GM18951 (cell line): Measurements from ENCODE around the gene CELSR1.

Source experiments
- POLR2A ChIP-seq: IDR thresholded peaks from 4 replicates; pipeline ENCODE4 v1.6.1; 2011; ENCODE audit warnings: mild to moderate bottlenecking; ENCODE audit not compliant: insufficient read length, insufficient read depth; ENCODE audit errors: extremely low read depth
- in situ Hi-C: fragments of 300-500 bp; cut with MboI; formaldehyde crosslinking; loops from one replicate; pipeline ENCODE4 v1.12.0; 2022; ENCODE audit warnings: low sequenced_read_pairs, mixed read lengths, inconsistent platforms; ENCODE audit not compliant: unreplicated experiment

The CELSR1 gene

DNA sequence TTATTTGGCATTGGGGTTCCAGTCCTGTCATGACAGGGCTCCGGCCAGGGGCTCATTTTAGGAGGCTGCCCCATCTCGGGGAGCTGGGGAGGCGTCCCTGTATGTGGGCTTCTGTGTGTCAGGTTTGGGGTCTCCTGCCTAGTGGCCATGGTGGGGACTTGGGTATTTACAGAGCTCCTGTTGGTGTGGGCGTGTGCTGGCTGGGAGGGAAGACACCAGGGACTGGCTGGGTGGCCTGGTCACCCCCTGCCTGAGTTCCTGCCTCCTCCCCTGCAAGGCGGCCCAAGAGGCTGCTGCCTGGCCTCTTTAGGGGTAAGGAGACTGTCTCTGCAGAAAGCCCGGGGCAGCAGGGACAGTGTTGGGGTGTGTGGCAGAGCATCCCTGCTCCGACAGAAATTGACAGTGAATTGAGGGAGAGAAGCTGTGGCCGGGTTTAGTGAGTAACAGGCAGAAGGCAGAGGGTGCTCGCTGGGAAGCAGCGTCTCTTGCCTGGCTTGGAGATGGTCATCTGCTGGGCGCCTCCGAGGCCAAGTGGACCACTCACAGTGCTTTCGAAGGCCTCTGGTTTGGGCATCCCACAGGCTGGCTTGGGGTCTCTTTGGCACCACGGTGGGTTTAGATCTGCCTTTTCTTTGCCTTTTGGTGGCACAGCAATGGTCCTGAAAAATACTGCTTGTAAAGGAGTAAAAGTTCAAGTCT lies 42.5 kb upstream of the CELSR1 start:
- TF ChIP-seq POLR2A: no peak
- in situ Hi-C loops: no loop called here

DNA sequence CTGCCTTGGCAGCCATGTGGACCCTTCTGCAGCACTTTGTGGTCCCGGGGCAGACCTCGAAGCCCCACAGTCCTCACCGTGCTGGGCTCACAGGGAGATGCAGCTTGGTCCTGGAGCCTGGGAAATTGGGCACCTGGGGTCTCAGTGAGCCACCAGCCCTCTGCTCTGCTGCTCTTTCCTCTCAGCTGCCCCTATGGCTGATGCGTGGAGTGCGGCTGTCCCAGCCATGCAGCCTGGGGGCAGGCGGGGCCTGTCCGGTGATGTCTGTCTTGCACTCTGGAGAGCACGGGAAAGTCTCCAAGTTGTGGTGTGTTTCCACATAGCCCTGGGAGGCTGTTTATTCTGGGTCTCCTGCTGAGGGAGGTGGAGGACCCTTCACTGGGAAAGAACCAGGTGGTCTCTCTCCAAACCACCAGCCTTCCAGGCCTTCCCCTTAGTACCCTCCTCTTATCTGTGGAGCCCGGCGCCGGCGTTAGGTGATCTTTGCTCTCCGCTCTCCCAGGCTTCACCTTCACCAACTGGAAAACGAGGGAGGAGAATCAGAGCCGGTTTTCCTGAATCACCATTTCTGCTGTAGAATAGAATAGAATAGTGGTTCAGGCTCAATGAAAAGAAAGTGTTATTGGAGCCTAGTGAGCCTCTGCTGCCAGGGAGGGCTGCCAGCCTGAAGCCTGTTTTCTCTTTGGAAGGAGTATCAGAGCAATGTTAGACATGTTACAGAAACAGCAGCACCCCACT lies 41.6 kb upstream of the CELSR1 start:
- no peak for TF ChIP-seq POLR2A
- in situ Hi-C loops: no loop called here

DNA sequence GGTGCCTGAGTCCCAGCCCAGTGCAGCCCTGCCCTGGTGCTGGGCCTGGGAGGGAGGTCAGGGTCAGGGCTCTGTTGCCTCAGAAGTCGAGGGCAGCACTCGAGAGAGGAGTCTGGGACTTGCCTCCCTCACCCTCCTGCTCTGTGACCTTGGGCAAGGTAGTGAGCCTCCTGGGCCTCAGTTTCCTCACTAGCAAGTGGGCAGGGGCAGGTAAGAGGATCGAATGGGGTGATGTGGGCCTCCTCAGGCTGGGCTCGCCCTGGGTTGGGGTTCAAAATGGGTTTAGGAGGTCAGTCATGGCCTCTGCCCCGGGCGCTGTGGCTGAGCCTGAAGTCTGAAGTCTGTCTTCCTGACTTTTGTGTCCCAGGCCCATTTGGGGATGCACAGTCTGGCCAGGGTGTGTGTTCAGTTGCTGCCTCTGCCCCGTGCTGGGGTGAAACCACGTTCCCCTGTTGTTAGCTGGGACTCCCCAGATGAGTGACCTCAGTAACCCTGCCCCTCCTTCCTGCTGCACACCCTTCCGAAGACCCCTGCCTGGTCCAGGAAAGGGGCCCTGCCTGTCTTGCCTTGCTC lies 40.9 kb upstream of the CELSR1 start:
- TF ChIP-seq POLR2A: no peak
- in situ Hi-C loops: no loop called here

DNA sequence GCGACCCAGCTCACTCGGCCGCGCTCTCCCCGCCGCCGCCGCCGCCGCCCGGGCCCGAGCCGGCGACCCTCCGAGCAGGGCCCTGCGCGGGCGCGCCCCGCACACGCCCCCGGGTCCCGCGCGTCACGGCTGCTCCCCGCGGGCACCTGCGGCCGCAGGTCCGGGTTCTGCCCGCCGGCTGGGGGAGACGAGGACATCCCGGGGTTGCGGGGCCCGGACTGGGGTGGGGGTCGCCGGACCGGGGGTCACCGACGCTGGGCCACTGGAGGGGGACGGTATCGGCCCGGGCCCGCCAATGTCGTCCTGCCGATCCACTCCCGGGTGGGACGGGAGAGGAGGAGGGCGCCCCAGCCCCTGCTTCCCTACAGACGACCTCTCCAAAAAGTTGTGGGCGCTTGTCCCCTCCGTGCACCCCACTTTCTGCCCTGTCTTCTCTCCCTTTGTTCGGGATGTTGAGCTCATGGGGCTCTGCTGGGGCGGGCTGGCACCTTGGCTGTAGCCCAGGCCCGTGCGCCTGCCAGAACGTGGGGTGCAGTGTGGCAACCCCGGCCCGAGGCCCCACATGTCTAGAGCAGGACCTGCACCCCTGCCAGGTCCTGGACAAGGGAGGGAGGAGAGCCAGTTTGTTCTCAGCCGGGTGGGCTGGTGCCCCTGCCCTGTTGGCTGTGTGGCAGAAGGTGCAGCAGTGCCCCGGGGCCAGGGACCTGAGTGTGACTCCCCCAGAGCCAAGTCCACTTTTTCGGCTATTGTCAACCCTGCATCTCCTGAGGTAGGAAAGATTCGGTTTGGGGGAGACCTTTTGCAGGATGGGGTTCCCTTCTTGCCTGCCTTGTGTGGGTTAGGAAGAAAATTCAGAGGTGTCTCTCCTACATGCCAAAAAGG lies 40.2 kb upstream of the CELSR1 start:
- no peak for TF ChIP-seq POLR2A

DNA sequence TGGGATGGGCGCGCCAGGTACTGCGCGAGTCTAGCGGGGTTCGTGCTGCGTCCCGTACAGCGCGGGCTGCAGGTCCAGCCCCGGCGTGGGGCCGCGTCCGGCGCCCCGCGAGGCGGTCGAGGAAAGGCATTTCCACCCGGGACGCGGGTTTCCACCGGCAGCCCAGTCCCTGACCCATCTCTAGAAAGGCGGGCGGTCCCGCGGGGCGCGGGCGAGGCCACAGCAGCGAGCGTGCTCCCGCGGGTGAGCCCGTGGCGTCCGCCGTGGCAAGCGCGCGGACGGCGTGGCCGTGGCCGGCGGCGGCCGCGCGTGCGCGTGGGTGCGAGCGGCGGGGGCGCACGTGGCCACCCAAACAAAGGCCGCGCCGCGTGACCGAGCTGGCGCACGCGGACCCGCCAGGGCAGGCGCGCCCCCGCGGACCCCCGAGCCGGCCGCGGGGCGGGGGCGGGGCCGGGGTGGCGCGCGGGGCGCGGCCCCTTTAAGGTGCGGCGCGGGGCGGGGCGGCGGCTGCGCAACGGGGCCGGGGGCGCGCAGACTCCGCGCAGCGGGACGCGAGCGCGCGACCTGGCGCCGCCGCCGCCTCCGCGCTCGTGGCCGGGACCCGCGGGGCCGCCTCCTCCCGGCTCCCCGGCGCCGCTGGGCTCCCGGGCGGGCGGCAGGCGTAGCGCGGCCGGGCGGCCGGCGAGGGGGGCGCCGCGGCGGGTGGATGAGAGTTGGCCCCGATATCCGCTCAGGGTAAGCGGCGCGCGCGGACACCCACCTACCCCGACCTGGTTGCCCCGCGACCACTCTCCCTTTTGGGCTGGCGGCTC lies 39.3 kb upstream of the CELSR1 start:
- in situ Hi-C loops: no loop called here
- TF ChIP-seq POLR2A: peak; percentile 63

More for the DNA sequence above, 40.2 kb upstream of the CELSR1 start:
- in situ Hi-C loops: no loop called here

DNA sequence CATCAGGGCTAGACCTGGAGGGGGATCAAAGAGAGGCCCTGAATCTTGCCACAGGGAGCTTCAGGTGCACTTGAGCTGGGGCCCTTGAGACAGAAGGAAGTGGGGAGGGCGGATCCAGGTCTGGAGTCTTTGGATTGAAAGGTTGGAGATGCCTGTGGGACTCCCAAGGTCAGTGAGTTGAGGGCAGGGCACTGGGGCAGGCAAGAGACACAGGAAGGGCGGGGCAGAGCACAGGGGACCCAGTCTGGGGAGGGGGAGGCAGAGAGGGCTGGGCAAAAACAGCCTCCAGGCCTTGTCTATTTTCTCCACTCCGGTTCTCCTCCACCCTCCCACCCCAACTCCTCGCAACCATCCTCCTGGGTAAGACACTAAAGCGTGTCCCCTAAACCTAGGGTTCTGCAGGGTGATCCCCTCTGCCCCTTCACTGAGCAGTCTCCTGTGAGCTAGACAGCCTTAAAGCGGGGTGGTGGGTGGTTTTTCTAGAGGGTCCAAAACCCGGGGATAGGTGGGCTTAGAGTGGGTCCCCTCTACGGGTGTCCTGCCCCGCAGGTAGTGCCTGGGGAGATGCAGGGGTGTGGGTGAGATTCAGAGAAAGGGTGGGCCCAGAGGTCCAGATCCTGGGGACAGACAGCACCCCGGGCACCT lies 38.6 kb upstream of the CELSR1 start:
- in situ Hi-C loops: no loop called here
- TF ChIP-seq POLR2A: no peak

DNA sequence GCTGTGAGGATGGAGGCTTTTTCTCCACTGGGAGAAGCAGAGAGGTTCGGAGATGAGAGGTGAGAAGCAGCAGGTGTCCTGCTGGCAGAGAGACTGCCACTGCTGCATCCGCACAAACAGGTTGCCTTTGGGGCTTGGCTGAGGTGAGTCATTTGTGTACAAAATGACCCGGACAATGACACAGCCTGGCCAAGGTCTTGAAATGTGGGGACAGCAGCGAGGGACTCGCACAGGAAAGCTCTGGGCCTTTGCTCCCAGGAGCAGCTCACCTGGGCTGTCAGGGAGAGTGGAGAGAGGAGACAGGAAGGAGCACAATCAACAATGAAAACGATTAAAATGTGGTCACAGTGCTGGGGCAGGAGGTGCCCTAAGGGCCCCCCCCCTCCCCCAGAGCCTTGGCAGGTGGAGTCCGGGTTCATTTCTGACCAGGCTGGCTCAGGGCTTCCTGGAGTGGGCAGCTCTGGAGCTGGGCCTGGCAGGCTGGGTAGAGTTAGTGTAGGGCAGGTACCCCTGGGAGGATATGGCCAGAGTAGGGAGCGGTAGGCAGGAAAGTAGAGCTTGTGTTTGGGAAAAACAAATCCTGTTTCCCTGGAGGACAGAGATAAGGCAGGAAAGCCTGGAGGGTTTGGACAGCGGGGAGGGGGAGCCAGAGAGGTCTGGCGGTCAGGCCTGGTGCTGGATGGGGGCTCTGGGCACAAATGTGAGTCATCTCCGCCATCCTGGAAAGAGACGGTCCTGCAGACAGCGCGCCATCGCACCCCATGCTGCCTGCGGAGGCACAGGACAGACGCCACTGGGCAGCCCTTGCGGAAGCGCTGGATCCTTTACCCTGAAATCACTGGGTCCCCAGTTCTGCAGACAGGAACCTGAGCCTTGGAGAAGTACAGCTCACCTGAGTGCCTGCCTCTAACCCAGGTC lies 37.8 kb upstream of the CELSR1 start:
- TF ChIP-seq POLR2A: no peak
- in situ Hi-C loops: no loop called here

DNA sequence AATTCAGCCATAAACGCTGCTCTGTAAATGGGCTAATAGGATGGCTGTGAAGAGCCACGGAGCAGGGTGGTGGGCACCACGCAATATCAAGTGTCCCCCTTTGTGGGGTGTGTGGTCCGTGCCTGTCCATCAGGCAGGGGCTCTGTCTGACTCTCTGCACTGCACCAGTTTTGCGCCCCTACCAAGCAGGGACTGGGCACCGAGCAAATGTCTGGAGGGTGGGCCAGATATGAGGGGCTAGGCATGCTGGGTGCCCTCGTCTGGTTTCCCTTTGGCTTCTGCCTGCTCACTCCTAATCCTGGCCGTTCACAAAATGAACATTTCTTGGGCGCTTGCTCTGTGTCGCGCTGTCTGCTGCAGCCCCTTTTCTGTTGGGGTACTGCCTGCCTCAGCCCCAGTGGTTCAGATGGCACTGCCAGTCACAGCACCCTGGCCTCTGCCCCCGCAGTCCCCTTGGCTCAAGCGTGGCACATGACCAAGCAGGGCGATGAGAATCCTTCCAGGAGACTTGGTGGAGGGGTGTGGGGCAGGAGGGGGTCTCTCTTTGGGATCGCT lies 37.1 kb upstream of the CELSR1 start:
- no peak for TF ChIP-seq POLR2A
- in situ Hi-C loops: no loop called here

DNA sequence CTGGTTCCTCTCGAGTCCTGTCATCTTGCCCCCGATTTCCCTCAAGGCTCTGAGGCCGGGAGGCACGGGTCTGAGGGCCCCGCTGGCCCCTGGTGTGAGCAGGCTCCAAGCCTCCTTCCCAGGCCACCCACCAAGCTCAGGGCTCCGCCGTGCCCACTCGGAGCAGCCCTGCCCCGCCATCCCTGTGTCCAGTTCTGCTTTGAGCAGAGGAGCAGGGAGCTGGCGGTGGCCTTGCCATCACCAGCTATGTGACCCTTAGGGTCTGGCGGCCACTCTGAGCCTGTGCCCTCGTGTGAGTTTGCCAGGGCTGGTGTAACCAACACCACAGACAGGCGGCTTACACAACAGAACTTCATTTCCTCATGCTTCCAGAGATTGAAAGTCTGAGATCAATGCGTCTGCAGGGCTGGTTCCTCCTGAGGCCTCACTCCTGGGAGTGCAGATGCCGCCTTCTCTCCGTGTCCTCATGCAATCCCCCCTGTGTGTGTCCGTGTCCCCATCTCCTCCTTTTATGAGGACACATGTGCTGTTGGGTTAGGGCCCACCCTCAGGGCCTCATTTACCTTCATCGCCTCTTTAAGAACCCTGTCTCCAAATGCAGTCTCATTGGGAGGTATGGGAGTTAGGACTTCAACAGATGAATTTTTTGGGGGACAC lies 36.5 kb upstream of the CELSR1 start:
- in situ Hi-C loops: no loop called here
- TF ChIP-seq POLR2A: no peak
